ENCODE results near the gene UBL4A. TPM values are rescaled to one million over a fixed set of nuclear protein-coding genes. Genes with fewer than 3 reads are reported as not detected.

Gene UBL4A
- total RNA-seq, 1 donor, result 35.0 TPM

DNA sequence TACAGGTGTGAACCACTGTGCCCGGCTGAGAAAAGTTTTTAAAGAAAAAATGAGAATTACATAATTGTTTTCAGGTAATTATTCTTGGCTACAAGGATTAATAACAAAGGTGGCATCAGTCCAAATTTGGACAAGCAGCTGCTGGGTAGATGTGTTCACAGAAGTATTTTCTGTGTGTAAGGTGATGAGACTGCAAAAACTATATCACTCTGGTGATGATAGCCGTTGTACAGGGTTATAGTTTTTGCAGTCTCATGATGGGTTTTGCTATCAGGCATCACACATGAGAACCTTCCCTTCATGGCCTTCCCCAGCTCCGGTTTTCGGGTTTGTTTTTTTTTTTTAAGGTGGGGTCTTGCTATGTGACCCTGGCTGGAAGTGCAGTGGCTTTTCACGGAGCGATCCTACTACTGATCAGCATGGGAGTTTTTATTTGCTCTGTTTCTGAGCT, 9.1 kb upstream of the UBL4A start:
- no peak overlapping the region for H3K4me3 ChIP-seq (ENCODE audit: low read depth, low read length)
- TF ChIP-seq, protein P1, sequence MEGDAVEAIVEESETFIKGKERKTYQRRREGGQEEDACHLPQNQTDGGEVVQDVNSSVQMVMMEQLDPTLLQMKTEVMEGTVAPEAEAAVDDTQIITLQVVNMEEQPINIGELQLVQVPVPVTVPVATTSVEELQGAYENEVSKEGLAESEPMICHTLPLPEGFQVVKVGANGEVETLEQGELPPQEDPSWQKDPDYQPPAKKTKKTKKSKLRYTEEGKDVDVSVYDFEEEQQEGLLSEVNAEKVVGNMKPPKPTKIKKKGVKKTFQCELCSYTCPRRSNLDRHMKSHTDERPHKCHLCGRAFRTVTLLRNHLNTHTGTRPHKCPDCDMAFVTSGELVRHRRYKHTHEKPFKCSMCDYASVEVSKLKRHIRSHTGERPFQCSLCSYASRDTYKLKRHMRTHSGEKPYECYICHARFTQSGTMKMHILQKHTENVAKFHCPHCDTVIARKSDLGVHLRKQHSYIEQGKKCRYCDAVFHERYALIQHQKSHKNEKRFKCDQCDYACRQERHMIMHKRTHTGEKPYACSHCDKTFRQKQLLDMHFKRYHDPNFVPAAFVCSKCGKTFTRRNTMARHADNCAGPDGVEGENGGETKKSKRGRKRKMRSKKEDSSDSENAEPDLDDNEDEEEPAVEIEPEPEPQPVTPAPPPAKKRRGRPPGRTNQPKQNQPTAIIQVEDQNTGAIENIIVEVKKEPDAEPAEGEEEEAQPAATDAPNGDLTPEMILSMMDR (IDR thresholded peaks at IDR 0.05; ENCODE audit: insufficient read depth, low read length), result no peak
- DNase-seq (ENCODE audit: low read depth), result no peak

DNA sequence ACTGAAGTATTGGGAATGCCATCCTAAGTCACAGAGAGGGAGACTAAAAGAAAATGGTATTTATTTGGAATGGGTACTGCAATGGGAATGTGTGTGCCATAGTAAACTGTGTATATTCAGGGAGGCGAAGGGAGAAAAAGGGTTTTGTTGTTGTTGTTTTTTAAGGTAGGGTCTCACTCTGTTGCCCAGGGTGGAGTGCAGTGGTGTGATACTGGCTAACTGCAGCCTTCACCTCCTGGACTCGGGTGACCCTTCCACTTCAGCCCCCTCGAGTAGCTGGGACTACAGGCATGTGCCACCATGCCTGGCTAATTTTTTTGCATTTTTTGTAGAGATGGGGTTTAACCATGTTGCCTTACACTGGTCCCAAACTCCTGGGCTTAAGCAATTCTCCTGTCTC, 8.3 kb upstream of the UBL4A start:
- DNase-seq (ENCODE audit: low read depth), result no peak
- TF ChIP-seq, protein P1 (IDR thresholded peaks at IDR 0.05; ENCODE audit: insufficient read depth, low read length), result no peak
- H3K4me3 ChIP-seq (ENCODE audit: low read depth, low read length), result no peak overlapping the region

DNA sequence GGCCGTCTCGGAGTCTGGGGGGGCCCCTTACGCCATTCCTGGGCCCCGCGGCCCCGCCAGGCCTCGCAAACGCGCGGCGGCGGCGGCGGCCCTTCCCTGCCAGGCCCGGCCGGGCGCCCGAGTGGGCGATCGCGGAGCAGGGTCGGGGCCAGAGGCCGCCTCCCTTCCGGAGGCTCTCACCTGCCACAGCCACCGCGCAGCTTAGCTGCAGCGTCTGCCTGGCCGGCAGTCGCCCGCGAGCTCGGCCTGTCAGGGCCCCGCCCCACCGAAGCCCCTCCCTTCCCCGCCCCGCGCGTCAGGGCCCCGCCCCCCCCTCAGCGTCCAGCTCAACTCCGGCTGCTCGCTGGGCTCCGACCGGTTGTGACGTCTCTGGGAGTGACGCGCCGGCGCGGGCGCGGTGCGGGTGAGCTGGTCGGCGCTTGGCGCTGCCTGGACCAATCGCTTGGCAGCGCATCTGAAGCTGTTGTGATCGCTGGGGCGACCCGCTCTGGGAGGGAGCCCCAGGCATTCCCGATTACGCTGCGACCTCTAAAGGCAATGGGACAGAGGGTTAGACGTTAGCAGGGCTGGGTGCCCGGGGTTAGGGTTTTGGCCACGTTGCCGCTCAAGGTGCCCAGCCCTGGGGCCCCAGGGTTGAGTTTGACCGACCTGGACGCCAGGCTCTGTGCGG, 4.1 kb upstream of the UBL4A start, which contains the start of gene SLC10A3:
SLC10A3 (minus strand) TSS at position 216 of the 670 bp plus-strand sequence. CDS start 1,689 bp downstream, outside the sequence.
- H3K4me3 ChIP-seq (ENCODE audit: low read depth, low read length), result peak within 1 kb of the TSS; percentile 72
- TF ChIP-seq, protein P1 (IDR thresholded peaks at IDR 0.05; ENCODE audit: insufficient read depth, low read length), result no peak
- DNase-seq (ENCODE audit: low read depth), result peak; percentile 89

DNA sequence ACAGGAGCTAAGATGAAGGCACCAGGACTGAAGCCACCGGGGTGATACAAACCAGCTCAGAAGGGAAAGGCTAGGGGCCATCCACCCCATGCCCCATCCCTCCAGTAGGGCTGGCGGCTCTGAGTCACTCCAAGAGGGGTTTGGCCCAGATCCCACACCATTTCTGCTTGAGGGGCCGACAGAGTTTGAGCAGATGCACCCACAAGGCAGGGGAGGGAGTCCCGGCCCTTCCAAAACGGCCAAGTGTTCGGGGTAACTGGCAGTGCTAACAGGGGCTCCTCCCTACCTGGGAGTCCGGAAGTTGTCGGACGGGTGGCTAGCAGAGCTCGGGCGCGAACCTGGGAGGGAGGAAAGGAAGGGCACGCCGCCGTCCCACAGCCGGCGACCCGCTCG, 3.6 kb upstream of the UBL4A start:
- peak overlapping the region; percentile 68 for H3K4me3 ChIP-seq (ENCODE audit: low read depth, low read length)
- DNase-seq (ENCODE audit: low read depth), result peak; percentile 60
- TF ChIP-seq, protein P1 (IDR thresholded peaks at IDR 0.05; ENCODE audit: insufficient read depth, low read length), result no peak

DNA sequence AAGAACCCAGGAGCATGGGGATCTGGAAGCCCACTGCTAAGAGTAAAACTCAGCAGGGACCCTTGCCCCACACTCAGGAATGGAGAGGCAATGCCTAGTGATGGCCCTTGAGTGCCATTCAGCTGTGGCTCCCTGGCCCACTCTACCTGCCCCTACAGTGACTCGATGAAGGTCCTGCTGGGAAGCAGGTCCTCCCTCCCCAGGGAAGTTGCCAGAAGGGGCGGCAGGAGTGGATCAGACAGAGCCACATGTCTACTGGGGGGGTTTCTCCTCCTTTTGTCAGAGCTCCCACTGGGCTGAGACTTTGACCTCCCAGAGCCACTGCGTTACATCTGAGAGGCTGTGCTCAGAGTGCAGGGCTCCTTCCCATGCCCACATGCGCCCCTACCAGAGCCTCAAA, 2.8 kb upstream of the UBL4A start:
- TF ChIP-seq, protein P1 (IDR thresholded peaks at IDR 0.05; ENCODE audit: insufficient read depth, low read length), result no peak
- no peak for DNase-seq (ENCODE audit: low read depth)
- peak overlapping the region; percentile 68 for H3K4me3 ChIP-seq (ENCODE audit: low read depth, low read length)

DNA sequence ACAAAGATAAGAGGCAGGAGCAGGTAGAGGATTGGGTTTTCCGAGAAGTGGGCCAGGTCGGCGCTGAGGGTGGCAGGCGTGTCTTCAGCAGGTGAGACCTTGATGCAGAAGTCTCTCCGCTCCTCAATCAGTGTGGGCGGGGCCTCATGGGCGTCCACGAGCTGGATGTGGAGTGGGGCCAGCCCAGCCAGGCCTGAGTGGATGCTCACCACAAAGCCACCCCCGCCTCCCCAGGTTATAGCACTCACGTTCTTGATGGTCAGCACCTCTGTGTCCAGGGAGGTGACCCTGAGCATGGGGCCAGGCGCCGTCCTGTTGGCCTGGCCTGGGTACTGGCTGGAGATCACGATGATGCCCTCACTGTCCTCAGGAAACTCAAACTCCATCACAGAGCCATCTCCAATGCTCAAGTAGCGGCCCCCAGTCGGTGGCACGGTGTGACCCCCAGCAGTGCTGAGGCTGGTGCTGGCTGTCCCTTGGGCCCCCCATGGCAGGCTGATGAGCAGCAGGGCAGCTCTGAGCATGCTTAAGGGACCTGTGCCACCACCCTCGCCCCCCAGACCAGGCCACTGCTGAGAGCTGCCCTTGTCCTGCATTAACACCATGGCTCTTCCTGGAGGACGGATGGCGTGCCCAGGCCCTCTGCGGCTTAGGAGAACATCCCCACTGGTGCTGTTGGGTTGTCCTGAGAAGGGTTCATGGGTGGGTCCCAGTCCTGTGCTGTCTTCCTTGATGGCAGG, 2.1 kb upstream of the UBL4A start:
- DNase-seq (ENCODE audit: low read depth), result no peak
- no peak overlapping the region for H3K4me3 ChIP-seq (ENCODE audit: low read depth, low read length)
- TF ChIP-seq, protein P1 (IDR thresholded peaks at IDR 0.05; ENCODE audit: insufficient read depth, low read length), result no peak

Measured in fibroblast of the aortic adventitia (primary cell).